Fibroblast of upper back skin (primary cell): Measurements from ENCODE around the gene ALOX12.
"Not testable (repeated sequence)": the region's sequence is repeated elsewhere in the genome, so short reads cannot be mapped to it uniquely, and the experiment has no call there.

Experiments
- DNase-seq: peaks from one replicate; pipeline ENCODE4 v3.0.0-alpha.2; 2013

ALOX12 gene

DNA sequence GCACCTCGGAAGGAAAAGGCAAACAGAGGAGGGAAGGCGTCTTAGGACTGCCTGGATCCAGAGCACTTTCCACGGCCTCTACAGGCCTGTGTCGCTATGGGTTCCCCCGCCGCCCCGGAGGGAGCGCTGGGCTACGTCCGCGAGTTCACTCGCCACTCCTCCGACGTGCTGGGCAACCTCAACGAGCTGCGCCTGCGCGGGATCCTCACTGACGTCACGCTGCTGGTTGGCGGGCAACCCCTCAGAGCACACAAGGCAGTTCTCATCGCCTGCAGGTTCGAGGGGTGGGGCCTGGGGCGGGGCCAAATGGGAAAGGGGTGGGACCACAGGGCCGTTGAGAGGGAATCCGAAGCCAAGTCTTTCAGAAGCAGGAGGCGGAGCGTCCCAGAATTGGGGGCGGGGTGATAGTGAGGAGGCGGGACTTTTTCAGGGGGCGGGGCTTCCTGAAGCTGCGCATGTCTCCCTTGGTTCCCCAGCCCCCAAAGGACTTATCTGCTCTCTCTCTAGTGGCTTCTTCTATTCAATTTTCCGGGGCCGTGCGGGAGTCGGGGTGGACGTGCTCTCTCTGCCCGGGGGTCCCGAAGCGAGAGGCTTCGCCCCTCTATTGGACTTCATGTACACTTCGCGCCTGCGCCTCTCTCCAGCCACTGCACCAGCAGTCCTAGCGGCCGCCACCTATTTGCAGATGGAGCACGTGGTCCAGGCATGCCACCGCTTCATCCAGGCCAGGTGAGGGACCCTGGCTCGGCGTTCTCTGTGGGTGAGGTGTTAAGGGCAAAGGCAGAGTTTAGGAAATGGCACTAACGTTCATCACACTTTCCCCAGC lies 27.9 kb downstream of the ALOX12 start:
- peak; percentile 73 for DNase-seq

- no peak for DNase-seq
These were observed 28.5 kb downstream of the ALOX12 start for GRCh38 chr17:7024402-7024785.

GRCh38 chr17:7025245-7025644 lies 29.4 kb downstream of the ALOX12 start:
- no peak for DNase-seq

GRCh38 chr17:7026471-7027115 lies 30.7 kb downstream of the ALOX12 start:
- DNase-seq: no peak

- no peak for DNase-seq
These were observed 31.5 kb downstream of the ALOX12 start for GRCh38 chr17:7027335-7027734.

GRCh38 chr17:7029096-7029495 lies 33.2 kb downstream of the ALOX12 start:
- no peak for DNase-seq

- DNase-seq: no peak
These were observed 33.8 kb downstream of the ALOX12 start for GRCh38 chr17:7029659-7030058.

DNA sequence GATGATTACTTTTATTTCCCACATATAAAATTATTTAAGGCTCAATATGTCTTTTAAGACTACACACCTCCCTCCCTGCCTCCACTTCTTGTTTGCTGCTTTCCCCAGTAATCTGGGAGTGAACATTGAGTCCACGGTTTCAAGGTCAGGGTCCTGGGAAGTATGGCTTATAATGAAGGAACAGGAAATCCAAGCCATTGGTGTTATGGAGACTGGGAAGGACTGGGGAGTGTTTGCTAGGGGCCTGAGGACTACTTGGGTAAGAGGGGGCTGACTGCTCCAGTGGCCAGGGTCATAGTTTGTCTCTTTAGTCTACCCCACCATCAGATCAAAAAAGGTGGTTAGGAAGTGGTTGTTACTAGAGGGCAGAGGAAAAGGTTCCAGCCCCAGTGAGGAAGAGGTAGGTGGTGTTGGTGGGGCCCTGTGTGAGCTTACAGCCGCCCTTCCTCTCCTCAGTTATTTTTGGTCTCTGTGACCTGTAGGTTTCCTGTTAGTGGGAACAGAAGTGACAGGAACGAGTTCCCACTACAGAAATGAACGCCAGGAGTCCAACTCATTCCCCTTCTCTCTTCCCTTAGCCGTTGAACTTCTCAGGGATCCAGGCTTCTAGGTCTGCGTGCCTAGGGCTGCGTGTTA lies 39.2 kb downstream of the ALOX12 start:
- no peak for DNase-seq

DNA sequence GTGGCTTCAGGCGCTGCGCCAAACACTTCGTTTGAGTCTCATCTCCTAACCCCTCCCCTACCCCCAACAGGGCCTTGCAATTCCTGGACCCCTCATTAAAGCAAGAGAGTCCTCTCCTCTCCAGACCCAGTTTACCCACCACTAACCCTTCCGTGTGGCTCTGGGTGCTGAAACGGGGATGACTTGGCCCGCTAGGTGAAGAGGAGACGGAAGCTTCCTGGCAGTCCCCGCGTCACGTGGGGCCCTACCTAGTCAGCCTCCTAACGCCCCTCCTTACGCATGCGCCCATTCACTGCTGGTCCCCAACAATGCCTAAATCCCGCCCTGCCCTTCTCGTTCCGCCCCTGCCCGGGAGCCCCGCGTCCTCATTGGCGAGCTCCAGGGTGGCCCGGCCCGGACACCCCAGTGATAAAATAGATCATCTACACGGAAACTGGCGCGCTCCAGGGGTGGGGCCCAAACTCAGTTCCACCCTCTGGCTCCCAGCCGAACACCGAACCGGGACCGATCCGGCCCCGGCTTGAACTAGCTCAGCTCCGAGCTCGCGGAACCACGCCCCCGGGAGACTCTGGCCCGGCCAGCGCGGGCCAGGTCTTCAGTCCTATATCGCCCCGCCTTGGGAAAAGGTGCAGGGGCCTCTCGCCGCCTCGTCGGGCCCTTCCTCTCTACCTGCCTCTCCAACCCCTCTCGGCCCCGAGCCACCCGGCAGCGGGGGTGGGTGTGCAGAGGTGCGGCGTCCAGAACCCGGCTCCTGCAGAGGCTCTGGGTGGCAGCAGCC lies 39.9 kb downstream of the ALOX12 start, which contains the start of gene SLC16A13:
Gene SLC16A13 (plus strand): TSS at position 425 of the 778 bp plus-strand sequence. CDS start 368 bp downstream, outside the sequence.
- peak; percentile 95 for DNase-seq

DNA sequence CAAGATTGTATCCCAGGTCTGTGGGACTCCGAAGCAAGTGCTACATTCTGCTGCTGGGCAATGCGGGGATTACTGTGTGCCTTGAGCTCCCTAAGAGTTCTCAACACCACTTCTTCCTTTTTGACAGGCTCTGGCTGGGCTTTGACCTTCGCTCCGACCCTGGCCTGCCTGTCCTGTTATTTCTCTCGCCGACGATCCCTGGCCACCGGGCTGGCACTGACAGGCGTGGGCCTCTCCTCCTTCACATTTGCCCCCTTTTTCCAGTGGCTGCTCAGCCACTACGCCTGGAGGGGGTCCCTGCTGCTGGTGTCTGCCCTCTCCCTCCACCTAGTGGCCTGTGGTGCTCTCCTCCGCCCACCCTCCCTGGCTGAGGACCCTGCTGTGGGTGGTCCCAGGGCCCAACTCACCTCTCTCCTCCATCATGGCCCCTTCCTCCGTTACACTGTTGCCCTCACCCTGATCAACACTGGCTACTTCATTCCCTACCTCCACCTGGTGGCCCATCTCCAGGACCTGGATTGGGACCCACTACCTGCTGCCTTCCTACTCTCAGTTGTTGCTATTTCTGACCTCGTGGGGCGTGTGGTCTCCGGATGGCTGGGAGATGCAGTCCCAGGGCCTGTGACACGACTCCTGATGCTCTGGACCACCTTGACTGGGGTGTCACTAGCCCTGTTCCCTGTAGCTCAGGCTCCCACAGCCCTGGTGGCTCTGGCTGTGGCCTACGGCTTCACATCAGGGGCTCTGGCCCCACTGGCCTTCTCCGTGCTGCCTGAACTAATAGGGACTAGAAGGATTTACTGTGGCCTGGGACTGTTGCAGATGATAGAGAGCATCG lies 42.4 kb downstream of the ALOX12 start:
- no peak for DNase-seq

DNA sequence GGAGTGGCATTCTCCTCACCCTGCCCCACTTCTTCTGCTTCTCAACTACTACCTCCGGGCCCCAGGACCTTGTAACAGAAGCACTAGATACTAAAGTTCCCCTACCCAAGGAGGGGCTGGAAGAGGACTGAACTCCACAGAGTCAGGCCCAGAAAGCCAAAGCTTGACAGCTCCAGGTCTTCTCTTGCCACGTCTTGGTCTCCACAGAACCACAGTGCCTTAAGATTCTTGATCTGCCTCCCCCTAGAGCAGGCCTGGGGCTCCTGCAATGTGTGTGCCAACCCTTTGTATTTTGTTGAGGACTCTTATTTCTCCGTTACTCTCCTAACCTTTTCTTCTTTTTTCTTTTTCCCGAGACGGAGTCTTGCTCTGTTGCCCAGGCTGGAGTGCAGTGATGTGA lies 44.0 kb downstream of the ALOX12 start:
- no peak for DNase-seq

- no peak for DNase-seq
These were observed 46.0 kb downstream of the ALOX12 start for GRCh38 chr17:7041607-7042500.

DNA sequence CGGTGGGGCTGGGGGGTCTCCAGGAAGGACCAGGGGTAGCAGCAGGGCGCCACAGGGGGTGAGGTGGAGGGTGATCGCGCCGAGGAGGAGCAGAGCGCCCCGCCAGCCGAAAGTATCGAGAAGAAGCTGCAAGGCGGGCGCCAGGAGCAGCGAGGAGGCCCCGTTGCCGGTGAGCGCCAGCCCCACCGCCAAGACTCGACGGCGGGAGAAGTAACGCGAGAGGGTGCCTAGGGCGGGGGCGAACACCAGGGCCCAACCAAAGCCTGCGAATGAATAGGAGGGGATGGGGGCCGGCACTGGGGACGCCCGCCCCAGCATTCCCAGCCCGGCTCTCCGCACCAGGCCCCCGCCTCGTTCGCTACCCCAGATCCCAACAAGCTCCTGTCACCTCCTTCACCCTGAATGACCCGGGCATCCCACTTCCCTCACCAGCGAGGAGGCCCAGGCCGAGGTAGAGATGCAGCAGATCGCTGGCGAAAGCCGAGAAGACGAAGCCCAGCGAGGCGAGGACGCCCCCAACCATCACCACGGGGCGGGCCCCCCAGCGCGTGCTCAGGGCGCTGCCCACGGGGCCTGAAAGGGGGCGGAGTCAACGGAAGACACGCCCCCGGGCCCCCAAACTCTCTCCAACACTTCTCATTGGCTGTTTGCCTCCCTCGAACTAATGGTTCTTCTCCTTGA lies 46.8 kb downstream of the ALOX12 start:
- no peak for DNase-seq

- no peak for DNase-seq
These were observed 47.3 kb downstream of the ALOX12 start for GRCh38 chr17:7043182-7043496.

DNA sequence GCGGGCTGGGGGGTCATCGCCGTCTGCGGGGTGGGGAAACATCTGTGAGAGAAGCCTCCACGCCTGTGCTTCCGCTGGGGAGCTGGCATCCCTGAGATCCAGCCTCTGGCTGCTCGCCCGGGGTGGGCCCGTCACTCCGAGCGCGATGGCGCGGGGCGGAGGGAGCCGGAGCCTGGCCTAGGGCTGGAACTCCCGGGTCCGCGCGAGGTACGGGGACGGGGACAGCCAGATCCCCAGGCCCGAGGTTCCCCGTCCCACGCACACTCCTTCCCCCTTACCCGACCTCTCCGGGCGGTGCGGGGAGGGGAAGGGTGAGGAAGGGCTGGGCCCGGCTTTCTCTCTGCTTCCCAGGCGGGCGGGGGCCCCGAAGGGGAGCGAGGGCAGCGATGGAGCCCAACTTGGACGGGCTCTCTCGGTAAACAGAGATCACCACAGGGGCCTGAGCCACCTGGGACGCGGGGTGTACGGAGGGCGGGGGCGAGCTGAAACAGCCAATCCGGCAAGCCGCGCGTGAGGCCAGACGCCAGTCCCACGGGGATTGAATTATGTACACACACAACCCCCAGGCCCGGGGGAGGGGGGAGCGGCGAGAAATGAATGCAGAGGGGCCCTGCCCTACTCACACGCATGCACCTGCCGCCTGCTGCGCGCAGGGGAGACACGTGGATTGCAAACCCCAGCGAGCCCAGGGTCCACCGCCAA lies 47.8 kb downstream of the ALOX12 start, which contains the start of gene SLC16A11:
Gene SLC16A11 (minus strand): TSS at position 596 of the 702 bp plus-strand sequence. CDS start 579 bp downstream, at position 17.
- DNase-seq: peak; percentile 30

DNA sequence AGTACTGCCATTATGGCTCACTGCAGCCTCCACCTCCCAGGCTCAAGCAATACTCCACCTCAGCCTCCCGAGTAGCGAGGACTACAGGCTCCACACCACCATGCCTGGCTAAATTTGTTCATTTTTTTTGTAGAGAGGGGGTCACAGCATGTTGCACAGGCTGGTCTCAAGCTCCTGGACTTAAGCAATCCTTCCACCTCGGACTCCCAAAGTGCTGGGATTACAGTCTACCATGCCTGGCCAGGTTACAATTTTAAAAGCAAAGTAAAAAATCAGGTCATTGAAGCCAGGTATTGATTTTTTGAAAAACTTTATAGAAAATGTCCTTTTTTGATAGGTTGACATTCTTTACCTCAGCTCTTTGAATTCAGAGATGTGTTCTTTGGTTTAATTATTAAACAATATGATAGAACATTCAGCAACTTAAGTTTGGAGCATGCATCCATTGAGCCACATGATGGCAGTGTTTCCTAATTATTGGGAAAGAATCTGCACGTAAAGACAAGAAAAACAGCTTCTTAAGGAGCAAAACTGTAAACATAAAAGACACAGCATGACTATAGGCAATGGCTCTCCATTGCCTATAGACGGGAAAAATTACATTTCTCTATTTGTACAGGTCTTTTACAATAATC lies 49.8 kb downstream of the ALOX12 start:
- peak; percentile 76 for DNase-seq

DNA sequence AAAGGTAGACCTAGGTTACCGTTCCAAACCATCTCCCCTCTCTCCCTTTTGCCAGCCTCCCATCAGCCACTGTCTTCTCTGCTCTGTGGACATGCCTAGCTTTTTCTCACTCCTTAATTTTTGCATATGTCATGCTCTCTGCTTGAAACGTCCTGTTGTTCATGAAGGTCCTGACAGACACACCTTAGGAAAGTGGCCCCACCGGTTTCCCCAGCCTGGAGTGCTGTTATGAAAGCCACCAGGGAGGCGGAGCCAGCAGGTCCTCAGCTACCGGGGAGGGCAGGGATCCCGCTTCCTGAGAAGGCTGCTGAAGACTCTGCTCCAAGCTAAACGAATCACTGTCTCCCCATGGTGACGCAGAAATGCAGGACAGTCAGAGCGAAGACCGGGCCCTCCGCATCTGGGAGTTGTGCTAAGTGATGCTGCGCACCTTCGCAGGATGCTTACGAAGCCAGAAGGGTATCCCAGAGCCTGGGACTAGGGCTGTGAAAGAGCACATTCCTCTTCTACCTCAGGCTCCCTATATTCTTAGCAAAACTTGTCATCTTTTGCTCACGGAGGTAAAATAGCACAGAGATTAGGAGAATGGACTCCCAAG lies 50.4 kb downstream of the ALOX12 start:
- no peak for DNase-seq

GRCh38 chr17:7046725-7047397 lies 51.0 kb downstream of the ALOX12 start:
- DNase-seq: not testable (repeated sequence)
